NCI-H146 treated with DMSO at 0.1 percent for 48 hours (cell line): ENCODE data around the gene PSRC1.

Experiments
- DNase-seq: peaks from one replicate; lab custom pipeline; 2025; ENCODE audit not compliant: unreplicated experiment; lab: John Stamatoyannopoulos, UW

PSRC1 gene

GRCh38 chr1:109259674-109260557 is 23.0 kb downstream of the PSRC1 start:
- DNase-seq = no peak

GRCh38 chr1:109258481-109259466 is 24.2 kb downstream of the PSRC1 start:
- DNase-seq = no peak

DNA sequence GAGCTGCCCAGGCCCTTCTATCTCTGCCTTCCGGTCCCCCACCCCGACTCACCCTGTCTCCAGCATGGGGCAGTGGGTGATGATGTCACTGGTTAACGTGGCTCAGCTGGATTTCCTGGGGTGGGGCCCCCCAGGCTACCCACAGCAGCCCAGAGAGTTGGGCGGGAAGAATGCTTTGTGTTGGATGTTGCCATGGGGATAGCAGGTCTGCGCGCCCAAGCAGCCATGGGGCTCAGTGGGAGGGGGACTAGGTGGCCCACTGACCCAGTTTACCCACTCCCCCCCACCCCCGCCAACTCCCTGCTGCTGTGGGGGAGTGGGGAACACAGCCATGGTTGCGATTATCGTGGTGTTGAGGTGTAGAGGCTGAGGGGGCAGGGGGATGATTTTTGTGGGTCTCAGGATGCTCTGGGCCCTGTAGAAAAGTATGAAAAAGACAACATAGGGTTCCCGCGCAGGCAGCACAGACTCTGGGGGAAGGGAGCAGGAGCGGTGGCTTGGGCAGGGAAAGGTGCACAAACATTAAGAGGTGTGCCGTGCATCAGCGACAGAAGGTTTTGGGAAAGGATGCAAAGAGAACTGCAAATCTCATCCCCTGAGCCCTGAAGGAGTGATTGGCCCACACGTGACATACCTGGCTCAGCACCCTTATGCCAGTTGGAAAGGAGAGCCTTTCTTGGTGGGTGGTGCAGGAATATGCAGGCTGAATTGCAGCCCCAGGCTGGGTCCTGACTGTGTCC is 25.1 kb downstream of the PSRC1 start:
- DNase-seq = no peak

DNA sequence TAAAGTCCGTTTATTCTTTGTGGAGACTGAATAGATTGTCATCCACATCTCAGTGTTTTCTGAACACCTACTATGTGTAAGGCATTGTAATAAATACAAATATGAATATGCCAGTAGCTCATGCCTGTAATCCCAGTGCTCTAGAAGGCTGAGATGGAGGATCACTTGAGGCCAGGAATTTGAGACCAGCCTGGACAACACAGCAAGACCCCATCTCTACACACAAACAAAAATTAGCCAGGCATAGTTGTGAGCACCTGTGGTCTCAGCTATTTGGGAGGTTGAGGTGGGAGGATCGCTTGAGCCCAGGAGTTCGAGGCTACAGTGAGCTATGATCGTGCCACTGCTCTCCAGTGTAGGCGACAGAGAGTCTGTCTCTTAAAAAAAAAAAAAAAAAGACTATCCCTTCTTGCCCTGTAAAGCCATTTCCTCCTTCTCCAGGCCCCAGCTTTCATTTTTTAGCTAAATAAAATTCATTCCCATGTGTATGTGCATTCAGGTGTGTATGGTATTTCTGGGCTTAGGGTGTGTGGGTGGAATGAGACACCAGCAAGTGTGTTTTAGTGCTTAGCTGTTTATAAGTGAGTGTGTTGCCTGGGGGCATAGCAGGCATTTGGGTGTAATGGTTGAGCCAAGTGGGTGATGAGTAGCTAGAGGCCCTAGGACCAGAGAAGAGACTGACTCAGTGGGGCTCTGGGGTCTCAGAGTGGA is 25.8 kb downstream of the PSRC1 start:
- DNase-seq = no peak

DNA sequence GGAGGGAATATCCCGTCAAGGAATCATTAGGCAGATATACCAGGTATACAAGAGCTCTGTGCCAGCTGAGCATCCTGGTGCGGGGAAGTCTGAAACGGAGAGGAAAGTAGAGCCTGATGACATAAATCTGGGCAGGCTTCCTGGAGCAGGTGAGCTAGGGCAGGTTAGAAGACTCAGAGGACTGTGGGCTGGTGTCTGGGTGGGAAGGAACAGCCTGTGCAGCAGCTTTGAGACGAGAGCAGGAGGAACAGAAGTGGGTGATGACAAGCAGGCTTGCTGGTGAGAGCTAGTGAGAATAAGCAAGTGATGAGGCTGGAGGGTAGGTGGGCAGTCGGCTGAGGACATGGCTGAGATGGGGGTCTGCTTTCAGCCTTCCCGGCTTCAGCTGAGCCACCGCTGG is 26.9 kb downstream of the PSRC1 start:
- DNase-seq = no peak

DNA sequence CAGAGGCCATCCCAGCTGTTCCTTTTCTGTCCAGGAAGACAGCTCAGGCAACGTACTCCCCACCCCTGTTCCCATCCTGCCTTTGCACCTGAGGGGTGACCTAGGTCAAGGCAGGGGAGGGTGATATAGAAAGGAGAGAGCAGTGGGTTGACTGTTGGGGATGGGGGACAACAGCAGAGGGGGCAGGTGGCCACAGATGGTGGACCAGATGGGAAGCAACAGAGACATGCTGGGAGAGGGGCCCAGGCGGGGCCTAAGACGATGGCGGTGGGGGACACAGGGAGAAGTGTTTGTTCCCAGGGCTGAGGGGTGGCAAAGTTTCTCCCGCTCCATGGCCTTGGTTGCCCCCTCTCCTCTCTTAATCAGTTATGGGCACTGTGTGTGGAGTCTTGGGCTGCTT is 27.3 kb downstream of the PSRC1 start:
- DNase-seq = no peak

- no peak for DNase-seq
Observed at GRCh38 chr1:109255097-109255651, 27.8 kb downstream of the PSRC1 start.

DNA sequence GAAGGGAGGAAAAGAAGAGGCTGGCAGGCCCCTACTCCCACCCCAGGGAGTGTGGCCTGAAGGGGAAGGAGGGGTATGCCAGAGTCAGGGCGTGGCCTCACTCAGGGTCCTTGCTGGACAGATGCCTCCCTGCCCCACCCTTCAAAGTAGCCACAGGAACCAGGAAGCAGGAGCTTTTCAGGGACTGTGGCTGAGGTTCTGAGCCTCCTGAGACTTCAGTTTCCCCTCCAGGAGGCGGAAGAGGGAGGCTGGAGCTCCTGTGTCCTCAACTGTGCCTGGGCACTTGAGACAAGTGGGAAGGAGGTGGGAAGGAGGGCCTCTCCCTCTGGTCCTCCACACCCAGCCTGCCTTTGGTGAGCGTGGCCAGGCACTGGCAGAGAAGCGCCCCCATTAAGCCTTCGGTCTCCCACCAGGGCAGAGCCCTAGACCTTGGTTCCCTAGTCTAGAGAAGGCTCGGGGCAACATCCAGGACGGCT is 28.3 kb downstream of the PSRC1 start:
- DNase-seq = no peak

DNA sequence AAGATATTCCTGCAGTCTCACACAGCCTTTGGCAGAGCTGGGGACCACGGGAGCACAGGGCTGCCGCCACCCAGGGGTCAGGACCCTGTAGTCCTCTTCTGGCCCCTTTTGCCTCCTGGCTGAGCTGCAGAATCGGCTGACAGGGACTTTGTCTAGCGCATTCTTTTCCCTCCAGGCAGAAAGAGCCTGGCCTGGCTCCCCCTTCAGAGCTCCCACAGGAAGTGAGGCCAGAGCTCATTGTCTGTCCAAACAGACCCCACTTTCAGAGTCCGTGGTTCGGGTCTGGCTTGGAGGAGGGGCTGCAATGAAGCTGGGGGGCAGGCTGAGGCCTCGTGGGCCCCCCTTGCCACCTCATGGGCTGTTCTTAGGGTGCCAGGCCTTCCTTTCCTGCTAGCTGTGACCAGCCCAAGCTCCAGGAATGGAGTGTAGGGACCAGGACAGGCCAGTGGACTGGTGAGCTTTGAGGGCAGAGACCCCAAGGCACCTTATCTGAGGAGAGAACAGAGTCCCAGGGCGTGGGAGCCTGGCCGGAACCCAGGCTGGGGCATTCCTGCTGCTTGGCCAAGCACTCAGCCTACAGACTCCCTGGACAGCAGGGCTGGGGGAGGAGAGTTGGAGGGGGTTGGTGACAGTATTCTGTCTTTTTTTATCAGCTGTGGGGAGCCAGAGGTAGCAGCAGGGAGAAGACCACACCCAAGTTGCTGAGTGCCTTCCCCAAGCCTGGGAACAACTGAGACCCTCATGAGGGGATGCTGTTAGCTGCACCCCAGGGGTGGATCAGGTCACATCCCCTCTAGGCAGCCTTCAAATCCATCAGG is 28.9 kb downstream of the PSRC1 start:
- no peak for DNase-seq

DNA sequence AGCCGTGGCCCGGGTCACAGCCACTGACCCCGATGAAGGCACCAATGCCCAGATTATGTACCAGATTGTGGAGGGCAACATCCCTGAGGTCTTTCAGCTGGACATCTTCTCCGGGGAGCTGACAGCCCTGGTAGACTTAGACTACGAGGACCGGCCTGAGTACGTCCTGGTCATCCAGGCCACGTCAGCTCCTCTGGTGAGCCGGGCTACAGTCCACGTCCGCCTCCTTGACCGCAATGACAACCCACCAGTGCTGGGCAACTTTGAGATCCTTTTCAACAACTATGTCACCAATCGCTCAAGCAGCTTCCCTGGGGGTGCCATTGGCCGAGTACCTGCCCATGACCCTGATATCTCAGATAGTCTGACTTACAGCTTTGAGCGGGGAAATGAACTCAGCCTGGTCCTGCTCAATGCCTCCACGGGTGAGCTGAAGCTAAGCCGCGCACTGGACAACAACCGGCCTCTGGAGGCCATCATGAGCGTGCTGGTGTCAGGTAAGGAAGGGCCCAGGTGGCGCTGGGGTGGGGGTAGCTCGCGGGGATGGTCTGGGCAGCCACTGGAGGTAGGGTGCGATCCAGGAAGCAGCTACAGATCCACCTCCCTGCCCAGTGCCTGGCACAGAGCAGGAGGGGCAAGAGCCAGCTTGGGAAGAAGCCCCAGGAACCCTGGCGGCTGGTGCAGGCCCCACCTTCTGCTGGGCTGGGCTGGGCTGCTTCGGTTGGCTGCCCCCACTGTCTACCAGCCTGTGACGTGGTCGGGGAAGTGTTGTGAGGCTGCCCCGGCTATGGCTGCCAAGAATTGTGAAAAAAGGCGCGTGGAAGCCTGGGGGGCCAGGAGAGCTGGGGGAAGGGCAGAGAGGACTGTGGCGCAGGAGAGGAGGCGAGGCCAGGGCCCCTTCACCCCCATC is 29.8 kb downstream of the PSRC1 start:
- no peak for DNase-seq

DNA sequence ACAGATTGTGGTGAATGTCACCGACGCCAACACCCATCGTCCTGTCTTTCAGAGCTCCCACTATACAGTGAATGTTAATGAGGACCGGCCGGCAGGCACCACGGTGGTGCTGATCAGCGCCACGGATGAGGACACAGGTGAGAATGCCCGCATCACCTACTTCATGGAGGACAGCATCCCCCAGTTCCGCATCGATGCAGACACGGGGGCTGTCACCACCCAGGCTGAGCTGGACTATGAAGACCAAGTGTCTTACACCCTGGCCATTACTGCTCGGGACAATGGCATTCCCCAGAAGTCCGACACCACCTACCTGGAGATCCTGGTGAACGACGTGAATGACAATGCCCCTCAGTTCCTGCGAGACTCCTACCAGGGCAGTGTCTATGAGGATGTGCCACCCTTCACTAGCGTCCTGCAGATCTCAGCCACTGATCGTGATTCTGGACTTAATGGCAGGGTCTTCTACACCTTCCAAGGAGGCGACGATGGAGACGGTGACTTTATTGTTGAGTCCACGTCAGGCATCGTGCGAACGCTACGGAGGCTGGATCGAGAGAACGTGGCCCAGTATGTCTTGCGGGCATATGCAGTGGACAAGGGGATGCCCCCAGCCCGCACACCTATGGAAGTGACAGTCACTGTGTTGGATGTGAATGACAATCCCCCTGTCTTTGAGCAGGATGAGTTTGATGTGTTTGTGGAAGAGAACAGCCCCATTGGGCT is 30.6 kb downstream of the PSRC1 start:
- no peak for DNase-seq

- no peak for DNase-seq
Observed at GRCh38 chr1:109251277-109252166, 31.4 kb downstream of the PSRC1 start.

DNA sequence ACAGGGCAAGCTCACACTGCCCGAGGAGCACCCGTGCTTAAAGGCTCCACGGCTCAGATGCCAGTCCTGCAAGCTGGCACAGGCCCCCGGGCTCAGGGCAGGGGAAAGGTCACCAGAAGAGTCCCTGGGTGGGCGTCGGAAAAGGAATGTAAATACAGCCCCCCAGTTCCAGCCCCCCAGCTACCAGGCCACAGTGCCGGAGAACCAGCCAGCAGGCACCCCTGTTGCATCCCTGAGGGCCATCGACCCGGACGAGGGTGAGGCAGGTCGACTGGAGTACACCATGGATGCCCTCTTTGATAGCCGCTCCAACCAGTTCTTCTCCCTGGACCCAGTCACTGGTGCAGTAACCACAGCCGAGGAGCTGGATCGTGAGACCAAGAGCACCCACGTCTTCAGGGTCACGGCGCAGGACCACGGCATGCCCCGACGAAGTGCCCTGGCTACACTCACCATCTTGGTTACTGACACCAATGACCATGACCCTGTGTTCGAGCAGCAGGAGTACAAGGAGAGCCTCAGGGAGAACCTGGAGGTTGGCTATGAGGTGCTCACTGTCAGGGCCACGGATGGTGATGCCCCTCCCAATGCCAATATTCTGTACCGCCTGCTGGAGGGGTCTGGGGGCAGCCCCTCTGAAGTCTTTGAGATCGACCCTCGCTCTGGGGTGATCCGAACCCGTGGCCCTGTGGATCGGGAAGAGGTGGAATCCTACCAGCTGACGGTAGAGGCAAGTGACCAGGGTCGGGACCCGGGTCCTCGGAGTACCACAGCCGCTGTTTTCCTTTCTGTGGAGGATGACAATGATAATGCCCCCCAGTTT is 32.3 kb downstream of the PSRC1 start:
- no peak for DNase-seq

- DNase-seq = no peak
Observed at GRCh38 chr1:109249654-109250401, 33.1 kb downstream of the PSRC1 start.
